Occipital lobe (tissue), 2 donors: Measurements from ENCODE around the gene CAPZA2. TPM values are rescaled to one million over a fixed set of nuclear protein-coding genes. Genes with fewer than 3 reads are reported as not detected.
"Not testable (repeated sequence)": the region's sequence is repeated elsewhere in the genome, so short reads cannot be mapped to it uniquely, and the experiment has no call there.

ENCODE experiments used
- DNase-seq: peaks from one replicate; lab custom pipeline; 2025; lab: John Stamatoyannopoulos, UW
- total RNA-seq: library from RNA; depleted of rRNA; stranded (reverse); fragments of >200 nt; gene quantifications from one replicate; pipeline ENCODE4 v1.2.3, GENCODE V29; 2014

The CAPZA2 gene
- 214 TPM for total RNA-seq

DNA sequence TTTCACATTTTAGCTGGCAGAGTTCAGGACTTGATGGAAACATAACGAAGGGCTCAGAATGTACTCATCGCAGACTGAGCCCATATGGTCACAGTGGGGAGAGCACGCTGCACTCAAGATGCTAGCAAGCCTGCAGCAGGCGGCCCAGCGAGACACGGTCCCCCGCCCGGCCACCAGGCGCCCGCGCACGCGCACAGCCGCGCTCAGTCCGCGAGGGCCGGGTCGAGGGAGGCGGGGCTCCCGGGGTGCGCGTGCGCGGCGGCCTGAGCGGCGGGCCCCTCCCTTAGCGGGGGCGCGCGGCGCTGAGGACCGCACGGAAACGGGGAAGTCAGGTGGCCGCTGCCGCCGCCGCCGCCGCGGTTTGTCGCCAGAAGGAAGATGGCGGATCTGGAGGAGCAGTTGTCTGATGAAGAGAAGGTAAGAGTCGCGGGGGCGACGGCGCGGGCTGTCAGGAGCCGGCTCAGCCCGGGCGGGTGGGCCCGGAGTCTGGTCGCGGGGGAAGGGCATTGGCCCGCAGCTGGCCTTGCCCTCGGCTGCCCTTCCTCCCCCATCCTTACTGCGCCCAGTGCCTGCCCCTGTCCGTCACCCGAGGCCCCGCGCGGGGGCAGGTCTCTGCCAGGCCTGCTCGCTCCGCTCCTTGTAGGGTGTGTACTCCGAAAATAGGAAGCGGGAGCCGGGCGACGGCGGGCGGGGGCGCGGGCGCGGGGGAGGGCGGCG lies at the start of gene CAPZA2:
TSS of gene CAPZA2 (plus strand) at position 354 of the 717 bp plus-strand sequence. CDS start at position 379, 25 bp downstream.
- peak; percentile 86 for DNase-seq

DNA sequence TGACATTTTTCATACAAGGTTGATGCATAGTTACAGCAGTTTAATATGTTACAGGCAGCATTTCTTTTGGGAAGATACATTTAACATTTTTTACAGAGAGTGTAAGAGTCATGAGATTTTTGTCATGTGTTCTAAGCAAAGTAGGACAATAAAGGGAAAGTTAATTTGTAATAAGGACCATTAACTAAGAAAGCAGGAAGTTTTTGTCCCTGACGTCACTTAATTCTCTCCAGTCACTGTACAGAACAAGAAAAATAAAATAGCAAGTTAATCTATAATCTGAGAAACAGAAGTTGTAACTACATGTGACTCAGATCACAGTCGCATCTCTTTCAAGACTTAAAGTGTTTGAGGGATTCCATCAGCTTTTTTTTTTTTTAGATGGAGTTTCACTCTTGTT lies 49.5 kb upstream of the CAPZA2 start:
- DNase-seq: no peak

DNA sequence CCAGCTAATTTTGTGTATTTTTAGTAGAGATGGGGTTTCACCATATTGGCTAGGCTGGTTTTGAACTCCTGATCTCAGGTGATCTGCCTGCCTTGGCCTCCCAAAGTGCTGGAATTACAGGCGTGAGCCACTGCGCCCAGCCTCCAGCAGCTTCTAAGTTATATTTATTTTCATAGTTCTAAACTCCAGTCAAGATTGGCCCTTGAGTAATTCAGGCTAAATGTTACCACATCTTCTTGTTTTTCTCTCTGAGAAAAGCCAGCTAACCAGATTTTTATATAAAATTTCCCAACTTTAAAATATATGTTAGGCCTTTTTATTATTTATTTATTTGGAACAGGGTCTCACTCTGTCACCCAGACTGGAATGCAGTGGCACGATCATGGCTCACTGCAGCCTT lies 49.0 kb upstream of the CAPZA2 start:
- DNase-seq: not testable (repeated sequence)

DNA sequence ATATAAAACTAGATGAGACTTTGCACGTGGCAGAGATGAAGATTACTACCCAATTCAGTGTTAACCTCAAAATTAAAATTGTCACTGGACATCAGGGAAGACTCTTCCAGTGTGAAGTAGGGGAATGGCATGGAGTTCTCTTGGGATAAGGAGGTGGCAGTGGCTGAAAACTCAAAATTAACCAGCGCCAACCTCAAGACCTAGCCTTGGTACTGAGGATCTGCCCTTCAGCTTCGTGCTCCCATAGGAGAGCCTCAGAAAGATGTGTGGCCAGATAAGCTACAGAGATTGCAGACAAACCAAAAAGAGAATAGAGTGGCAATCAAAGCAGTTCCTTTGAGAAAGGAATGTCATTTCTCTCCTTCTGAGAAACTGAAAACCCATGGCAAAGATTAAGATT lies 47.3 kb upstream of the CAPZA2 start:
- DNase-seq: no peak

DNA sequence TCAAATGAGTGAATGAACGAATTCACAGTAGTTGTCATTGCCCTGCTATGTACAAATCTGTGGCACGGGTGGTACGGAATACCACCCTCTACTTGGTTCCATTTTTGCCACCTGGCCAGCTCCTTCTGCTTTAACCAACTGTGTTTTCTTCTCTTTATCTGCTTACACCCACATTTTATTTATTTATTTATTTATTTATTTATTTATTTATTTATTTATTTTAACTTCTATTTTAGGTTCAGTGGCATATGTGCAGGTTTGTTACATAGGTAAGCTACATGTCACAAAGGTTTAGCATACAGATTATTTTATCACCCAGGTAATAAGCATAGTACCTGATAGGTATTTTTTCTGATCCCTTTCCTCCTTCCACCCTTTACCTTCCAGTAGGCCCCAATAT lies 42.2 kb upstream of the CAPZA2 start:
- DNase-seq: no peak

DNA sequence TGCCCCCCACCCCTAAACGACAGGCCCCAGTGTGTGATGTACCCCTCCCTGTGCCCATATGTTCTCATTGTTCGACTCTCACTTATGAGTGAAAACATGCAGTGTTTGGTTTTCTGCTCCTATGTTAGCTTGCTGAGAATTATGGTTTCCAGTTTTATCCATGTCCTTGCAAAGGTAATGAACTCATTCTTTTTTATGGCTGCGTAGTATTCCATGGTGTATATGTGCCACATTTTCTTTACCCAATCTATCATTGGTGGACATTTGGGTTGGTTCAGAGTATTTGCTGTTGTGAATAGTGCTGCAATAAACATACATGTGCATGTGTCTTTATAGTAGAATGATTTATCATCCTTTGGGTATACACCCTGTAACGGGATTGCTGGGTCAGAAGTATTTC lies 40.7 kb upstream of the CAPZA2 start:
- DNase-seq: not testable (repeated sequence)

DNA sequence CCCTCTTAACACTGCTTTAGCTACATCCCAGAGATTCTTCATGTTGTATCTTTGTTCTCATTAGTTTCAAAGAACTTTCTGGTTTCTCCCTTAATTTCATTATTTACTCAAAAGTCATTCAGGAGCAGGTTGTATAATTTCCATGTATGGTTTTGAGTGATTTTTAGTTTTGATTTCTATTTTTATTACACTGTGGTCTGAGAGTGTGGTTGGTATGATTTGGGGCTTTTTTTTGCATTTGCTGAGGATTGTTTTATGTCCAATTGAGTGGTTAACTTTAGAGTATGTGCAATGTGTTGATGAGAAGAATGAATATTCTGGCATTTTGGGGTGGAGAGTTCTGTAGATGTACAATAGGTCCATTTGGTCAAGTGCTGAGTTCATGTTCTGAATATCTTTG lies 37.9 kb upstream of the CAPZA2 start:
- no peak for DNase-seq

DNA sequence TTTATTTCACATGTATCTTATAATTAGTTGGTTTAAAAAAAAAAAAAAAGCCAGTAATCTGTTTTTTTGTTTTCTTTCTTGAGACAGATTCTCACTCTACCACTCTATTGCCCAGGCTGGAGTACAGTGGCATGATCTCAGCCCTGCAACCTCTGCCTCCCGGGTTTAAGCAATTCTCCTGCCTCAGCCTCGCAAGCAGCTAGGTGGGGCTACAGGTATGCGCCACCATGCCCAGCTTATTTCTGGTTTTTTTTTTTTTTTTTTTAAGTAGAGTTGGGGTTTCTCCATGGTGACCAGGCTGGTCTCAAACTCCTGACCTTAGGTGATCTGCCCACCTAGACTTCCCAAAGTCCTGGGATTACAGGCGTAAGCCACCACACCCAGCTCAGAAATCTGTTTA lies 34.1 kb upstream of the CAPZA2 start:
- no peak for DNase-seq

DNA sequence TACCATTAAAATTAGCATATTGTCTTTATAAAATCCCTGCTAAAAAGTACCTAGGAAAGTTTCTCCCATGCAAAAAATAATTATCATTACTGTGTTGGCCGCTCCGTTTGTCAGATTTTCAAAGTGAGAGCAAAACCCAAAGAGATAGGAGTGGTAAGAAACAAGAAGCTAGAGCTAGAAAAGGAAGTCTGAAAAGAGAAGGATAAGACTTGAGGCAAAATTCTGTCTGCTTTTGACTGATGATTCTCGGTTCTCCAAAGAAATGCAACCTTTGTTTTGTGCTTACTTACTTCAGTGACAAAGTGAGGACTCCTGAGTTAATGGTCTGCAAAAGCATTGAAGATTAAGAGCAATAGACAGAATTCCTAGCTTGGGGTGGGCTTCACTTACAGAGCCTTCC lies 33.3 kb upstream of the CAPZA2 start:
- DNase-seq: no peak

DNA sequence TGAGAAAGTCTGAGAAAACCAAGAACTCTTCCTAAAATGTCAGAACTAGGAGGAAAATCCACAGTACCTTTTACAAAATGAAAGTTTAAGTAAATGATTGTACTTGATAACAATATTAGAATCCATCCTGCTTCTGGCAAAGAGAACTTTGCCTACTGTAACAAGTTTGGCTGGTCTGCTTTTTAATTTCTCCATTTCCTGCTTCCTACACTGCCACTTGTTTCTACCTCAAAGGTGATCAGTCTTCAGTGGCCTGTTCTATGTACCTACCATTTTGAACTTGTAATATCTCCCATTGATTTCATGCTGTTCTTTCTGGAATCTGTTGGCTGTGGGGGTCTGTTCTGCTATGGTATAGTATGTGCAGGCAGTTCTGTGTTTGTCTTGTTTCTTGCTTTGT lies 32.9 kb upstream of the CAPZA2 start:
- no peak for DNase-seq

DNA sequence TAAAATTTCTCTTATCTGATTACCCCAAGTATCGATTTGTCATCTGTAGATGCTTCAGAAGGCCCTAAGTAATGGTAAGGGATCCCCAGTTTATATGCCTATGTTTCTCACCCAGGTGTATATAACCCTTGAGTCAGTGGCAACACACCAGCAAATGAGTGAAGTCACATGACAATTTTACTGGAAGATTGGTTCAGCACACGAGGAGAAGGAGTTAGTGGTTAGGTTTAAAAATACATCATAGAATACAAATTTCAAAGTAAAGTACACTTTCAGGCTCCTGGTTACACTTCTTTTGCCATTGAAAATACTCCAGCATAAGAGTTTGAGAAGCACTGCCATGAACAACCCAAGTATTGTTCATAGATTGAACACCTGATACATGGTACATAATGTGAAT lies 29.7 kb upstream of the CAPZA2 start:
- DNase-seq: no peak

DNA sequence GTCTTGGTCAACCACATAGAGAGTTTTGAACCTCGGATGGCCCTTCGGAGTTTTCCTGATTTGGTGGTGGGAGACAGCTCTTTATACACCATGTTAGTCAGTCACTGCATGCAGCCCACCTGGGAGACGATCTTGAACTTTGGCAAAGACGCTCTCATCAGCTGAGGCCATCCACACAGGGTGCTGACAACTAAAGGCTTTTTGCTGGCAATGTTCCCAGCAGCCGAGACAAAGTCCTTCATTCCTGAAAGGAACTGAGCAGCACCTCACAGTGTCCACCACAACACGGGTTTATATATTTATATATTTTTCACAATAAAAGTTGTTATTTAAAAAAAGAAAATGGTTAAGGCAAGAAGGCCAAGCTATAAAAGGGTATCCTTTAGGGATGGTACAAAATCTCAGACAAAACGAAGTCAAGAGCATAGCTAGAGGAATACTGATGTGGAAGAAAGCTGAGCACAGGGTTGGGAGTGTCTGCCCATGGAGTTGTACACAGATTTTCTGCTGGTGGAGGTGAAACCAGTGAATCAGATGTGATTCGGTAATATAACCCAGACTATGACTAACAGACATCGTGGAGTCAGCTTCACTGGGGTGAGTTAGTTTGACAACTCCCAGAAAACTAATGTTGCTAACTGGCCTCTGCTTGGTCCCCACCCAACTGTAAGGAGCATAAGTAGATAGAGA lies 27.4 kb upstream of the CAPZA2 start:
- no peak for DNase-seq

DNA sequence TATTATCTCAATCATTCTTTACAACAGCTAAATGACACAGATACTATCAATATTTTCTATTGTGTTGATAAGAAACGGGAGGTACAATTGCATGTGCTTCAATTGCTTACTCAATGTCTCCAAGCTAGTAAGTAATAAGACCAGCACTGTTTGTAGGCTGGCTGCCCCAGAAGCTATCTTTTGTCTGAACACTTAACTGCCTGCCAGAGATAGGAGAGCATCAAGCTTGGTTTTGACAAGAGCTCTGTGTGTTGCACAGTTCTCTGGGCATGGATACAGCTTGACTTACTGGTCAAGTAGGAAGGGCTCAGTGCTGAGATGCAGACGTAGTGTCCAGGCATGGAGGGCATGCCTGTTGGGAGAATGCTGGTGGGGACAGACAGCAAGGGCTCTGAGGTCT lies 26.3 kb upstream of the CAPZA2 start:
- DNase-seq: no peak

DNA sequence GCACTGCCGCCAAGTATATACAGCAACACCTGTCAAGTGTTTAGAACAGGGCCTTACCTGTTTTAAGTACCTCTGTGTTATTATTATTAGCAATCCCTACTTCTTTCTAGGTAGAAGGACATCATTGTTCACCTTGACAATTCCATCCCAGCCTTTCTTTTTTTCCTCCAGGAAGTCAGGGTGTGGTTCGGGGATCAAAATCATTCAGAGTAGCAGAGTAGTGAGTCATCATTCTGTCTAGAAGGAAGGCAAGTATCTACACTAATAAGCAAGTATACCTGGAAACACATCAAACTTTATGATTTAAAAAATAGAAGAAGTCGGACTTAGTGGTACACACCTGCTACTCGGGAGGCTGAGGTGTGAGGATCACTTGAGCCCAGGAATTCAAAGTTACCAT lies 25.5 kb upstream of the CAPZA2 start:
- DNase-seq: no peak

DNA sequence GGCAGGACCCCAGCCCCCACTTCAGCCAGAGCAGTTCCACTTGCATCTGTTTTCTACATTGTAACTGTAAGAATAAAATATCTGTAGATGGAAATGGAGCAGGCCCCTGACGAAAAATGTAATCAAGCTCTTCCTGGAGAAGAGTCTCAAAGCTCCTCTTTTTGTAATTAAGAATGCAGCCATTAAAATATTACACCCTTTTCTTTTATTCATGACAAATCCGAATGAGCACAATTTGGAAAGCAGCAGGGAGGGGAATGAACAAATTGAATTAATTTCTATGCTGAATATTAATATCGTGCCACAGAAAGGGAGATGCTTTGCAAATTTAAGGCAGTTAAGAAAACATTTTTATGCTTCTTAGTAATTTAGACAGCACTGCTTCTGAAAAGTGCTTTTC lies 24.8 kb upstream of the CAPZA2 start:
- DNase-seq: no peak

DNA sequence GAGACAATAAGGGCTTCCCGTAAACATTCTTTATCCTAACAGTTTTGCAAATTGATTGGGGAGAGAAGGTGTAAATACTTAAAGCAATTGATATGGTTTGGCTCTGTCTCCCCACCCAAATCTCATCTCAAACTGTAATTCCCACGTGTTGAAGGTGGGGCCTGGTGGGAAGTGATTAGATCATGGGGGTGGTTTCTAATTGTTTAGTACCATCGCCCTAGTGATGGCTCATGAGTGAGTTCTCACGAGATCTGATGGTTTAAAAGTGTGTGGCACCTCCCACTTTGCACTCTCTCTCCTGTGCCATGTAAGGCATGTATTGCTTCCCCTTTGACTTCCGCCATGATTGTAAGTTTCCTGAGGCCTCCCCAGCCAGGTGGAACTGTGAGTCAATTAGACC lies 22.1 kb upstream of the CAPZA2 start:
- no peak for DNase-seq

DNA sequence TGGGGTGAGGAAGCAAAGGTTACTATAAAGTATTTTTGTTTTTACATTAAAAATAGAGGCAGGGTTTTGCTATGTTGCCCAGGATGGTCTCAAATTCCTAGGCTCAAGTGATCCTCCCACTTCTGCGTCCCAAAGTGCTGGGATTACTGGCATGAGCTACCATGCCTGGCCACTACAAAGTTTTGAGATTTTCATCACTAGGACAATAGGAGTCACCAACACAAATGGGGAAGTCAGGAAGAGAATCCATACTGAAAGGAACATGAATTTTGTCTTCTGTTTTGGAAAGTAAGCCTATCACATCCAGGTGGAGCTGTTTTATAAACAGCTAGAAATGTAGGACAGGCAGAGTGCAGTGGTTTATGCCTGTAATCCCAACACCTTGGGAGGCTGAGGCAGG lies 20.0 kb upstream of the CAPZA2 start:
- DNase-seq: no peak

DNA sequence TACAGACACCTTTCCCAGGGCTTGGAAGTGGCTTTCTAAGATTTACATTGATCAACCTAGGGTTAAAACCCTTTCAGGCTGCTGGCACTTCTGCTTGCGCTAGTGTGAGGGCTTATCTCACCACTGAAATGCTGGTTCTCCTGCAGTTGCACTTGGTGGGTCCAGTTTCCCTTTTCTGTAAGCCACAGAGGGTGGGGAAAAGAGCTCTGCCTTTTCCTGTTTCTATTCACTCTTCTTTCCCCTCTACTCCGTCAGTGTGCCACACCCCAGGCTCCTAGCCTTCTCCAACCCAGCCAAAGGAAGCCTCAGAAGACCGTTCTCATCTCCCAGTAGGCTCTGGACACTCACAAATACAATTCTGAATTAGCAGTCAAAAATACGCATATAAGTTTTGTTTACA lies 19.0 kb upstream of the CAPZA2 start:
- DNase-seq: no peak

DNA sequence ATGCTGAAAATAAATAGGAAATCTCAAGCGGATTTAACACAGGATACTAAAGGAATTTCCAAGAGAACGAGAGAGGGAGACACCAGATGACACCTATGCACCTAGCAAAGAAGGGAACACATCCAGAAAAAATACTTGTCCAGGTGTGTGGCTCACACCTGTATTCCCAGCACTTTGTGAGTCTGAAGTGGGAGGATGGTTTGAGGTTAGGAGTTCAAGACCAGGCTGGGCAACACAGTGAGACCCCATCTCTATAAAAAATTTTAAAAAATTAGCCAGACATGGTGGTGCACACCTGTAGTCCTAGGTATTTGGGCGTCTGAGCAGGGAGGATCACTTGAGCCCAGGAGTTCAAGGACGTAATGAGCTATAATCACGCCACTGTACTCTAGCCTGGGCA lies 11.2 kb upstream of the CAPZA2 start:
- no peak for DNase-seq

DNA sequence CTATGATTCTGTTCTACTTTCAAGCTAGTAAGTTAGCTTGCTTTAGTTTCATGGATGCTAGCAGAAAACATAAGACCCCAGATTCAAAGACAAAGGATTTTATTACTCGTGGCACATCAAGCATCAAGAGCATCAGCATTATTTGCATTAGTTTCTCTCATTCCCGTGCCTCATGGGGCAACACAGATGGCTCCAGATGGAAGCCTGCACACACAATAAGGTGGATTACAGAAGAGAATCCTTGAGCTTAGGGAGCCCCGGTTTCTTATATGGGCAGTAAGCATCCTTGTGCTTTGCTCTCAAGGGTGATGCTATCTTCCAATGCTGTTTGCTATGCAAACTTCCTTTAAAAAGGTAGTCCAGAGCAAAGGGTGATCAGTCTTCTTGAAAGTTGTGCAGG lies 10.7 kb upstream of the CAPZA2 start:
- DNase-seq: no peak

DNA sequence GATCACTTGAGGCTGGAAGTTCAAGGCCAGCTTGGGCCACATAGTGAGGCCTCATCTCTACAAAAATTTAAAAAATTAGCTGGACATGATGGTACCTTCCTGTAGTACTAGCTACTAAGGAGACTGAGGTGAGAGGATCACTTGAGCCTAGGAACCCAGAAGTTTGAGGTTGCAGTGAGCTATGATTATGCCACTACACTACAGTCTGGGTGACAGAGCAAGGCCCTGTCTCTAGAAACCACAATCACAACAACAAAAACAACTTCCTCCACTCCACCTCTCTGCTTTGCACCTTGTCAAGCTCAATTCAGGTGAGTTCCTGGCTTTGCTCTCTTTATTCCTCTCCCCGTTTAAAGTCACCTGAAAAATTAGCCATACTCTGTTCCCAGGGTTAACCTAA lies 8.3 kb upstream of the CAPZA2 start:
- no peak for DNase-seq

DNA sequence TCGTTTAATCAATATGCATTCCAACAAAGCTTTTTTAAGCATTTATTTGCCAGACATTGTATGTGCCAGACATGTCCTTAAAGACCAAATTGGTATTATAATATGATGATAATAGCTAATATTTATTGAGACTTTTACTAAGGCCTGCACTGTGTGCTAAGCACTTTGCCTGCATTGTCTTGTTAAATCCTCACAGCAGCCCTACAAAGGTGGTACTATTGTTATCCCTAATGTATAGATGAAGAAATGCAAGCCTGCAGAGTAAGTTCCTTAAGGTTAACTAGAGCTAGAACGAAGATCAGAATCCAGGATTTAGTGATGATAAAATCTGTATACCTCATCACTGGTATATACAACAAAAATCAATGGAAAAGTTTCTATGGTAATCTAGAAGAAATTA lies 5.3 kb upstream of the CAPZA2 start:
- no peak for DNase-seq

DNA sequence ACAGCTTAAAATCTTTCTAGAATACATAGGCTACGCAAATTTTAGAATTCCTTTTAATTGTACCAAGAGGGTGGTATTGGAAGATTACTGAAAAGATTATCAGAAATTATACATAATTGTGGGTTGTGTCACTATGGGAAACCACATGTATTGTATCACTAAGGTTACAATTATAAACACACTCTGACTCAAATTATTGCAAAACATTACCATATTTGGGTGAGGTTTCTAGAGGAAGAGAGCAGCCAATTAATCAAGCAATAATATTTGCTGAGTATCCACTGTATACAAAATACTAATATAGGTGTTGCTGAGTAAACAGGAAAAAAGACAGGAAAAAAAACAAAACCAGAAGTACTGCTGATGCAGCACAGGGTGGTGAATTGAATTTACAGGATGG lies 3.1 kb upstream of the CAPZA2 start:
- DNase-seq: no peak
